Fibroblast of skin of left quadriceps (primary cell): ENCODE results near the gene SLC22A31.

ENCODE experiments used
- DNase-seq, 2 experiments: peaks; one replicate each; pipeline ENCODE4 v3.0.0-alpha.2; 2013; ENCODE audit warnings: low read depth in 2 of 2

Gene SLC22A31

GRCh38 chr16:89149386-89149785 lies 51.0 kb downstream of the SLC22A31 start:
- DNase-seq, result no peak

GRCh38 chr16:89147085-89147817 lies 53.1 kb downstream of the SLC22A31 start:
- DNase-seq, result no peak

GRCh38 chr16:89146211-89147005 lies 53.9 kb downstream of the SLC22A31 start:
- DNase-seq, result no peak
